Heart left ventricle (tissue), 16 donors: ENCODE results near the gene GPC3. TPM values are rescaled to one million over a fixed set of nuclear protein-coding genes. Genes with fewer than 3 reads are reported as not detected.

ENCODE experiments used
- ATAC-seq, 4 donors: fragments of 200-7000 bp; cut with Tn5 transposase; one replicate each; pipeline ENCODE4 v1.9.1; 2020 to 2022; ENCODE audit warnings: moderate library complexity in 4 of 4, mild to moderate bottlenecking in 3 of 4, moderate number of reproducible peaks in 1 of 4
- DNase-seq, 5 donors: peaks; one replicate each; pipeline ENCODE4 v3.0.0-alpha.2; 2020
- H3K27ac ChIP-seq, 12 donors: fragments of 200-600 bp; sonication (generic) in 4 of 12; one replicate each; pipeline versions ENCODE4 v1.5.0 to v1.8.0; 2016 to 2022; ENCODE audit warnings: mild to moderate bottlenecking in 2 of 12
- H3K27me3 ChIP-seq, 9 donors: fragments of 200-600 bp; sonication (generic) in 2 of 9; one replicate each; pipeline versions ENCODE4 v1.5.1 to v1.8.0; 2016 to 2022; ENCODE audit warnings: mild to moderate bottlenecking in 3 of 9
- H3K36me3 ChIP-seq, 9 donors: fragments of 200-600 bp; sonication (generic) in 2 of 9; one replicate each; pipeline versions ENCODE4 v1.5.0 to v1.8.0; 2018 to 2022; ENCODE audit warnings: mild to moderate bottlenecking in 2 of 9
- H3K4me1 ChIP-seq, 12 donors: fragments of 200-600 bp; sonication (generic) in 4 of 12; one replicate each; pipeline versions ENCODE4 v1.5.0 to v1.8.0; 2016 to 2022; ENCODE audit warnings: mild to moderate bottlenecking in 3 of 12
- H3K4me3 ChIP-seq, 12 donors: fragments of 200-600 bp; sonication (generic) in 4 of 12; one replicate each; pipeline versions ENCODE4 v1.5.0 to v1.8.0; 2017 to 2022; ENCODE audit warnings: mild to moderate bottlenecking in 9 of 12, moderate library complexity in 4 of 12
- H3K9me3 ChIP-seq, 12 donors: fragments of 200-600 bp; sonication (generic) in 4 of 12; one replicate each; pipeline versions ENCODE4 v1.5.0 to v1.8.0; 2016 to 2022; ENCODE audit warnings: mild to moderate bottlenecking in 1 of 12
- POLR2A ChIP-seq, 2 donors: fragments of 450-650 bp; IDR thresholded peaks; one replicate each; pipeline ENCODE4 v1.6.1; 2017; ENCODE audit warnings: antibody characterized with exemption in 2 of 2, mild to moderate bottlenecking in 2 of 2, moderate library complexity in 2 of 2
- WGBS, 4 donors: extraction: QIAGEN DNeasy Blood & Tissue Kit in 2 of 4; methylation state at CpG; one replicate each; pipeline versions ENCODE4 v1.1.5 to v1.1.7; 2013 to 2018; 5-methylcytosine and 5-hydroxymethylcytosine counted together
- intact Hi-C, 10 donors: fragments of 100-400 bp; cut with DNase I; formaldehyde crosslinking; loops; one replicate each; pipeline versions ENCODE4 v1.11.1 to v1.14.2; 2022
- polyA plus RNA-seq, 2 donors: library from polyadenylated mRNA; stranded (reverse); fragments of 200-250 nt; gene quantifications; one replicate each; pipeline ENCODE4 v1.2.3, GENCODE V29; 2013
- total RNA-seq, 9 donors: library from RNA; depleted of rRNA in 2 of 9; stranded (reverse); fragments of >200 nt in 2 of 9; fragmentation: NEBNext Ultra II Directional in 3 of 9; extraction: Animal tissue kit (Norgen Biotek cat#: 25700) in 3 of 9; gene quantifications; one replicate each; pipeline versions ENCODE4 v1.1.0 to v1.2.4, GENCODE V29; 2016 to 2023
- TF ChIP-seq, protein P1 (sequence below), 12 donors: fragments of 200-600 bp; sonication (generic) in 4 of 12; IDR thresholded peaks; one replicate each; pipeline versions ENCODE4 v1.5.0 to v1.8.0; 2018 to 2022; ENCODE audit warnings: antibody characterized with exemption in 12 of 12, mild to moderate bottlenecking in 5 of 12
- donor health status: ischemic (EF 13 %, LVEDD 7.1; RV severe dilation, severe dysfunction).
- donor health status: healthy with polysubstance abuse.
- donor health status: DM: no; HTN: yes; CAD: no.
- donor health status: DM: no; HTN: no; CAD: no.
- donor health status: ischemic (EF 25% LVEDD 6.9; RV normal size, moderate dysfunction).
- donor health status: ischemic (EF 25% LVEDD 5.7; RV mildly dilated, moderate dysfunction).
- donor health status: healthy.
- donor health status: DM: yes; HTN: yes; CAD: no.
- donor health status: ischemic (EF 35%, LVEDD 5.7; RV mildly dilated, moderate dysfunction).
- donor health status: nonischemic (EF 11% LVEDD 7.7; RV severe dilation, severe dysfunction).
- donor health status: DM: yes; HTN: yes; CAD: no.
- donor health status: PGD.
- donor health status: ischemic (EF 29% LVEDD 5.4; RV normal size, mild dysfunction).
- donor health status: nonischemic (EF 23%, LVEDD 6.1; RV moderate dilation, normal function).

GPC3 gene
- total and polyA plus RNA-seq, 11 donors: 0.19 to 16.9 (median 2.8) TPM

DNA sequence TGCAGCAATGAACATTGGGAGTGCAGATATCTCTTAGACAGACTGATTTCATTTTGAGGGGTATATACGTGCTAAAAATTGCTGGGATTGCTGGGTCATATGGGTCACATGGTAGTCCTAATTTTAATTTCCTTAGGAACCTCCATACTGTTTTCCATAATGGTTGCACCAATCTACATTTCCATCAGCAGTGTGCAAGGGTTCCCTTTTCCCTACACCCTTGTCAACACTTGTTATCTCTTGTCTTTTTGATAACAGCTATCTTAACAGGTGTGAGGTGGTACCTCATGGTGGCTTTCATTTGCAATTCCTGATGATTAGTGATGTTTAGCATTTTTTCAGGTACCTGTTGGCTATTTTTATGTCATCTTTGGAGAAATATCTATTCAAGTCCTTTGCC is 57.0 kb downstream of the GPC3 start:
- H3K9me3 ChIP-seq: no peaks in the 10 kb centered on the region
- H3K4me1 ChIP-seq: peaks cover 0 to 1% (median 0%) of the 10 kb centered on the region in 12 donors
- no peak for TF ChIP-seq POLR2A (IDR thresholded peaks at IDR 0.05)
- TF ChIP-seq, protein P1, sequence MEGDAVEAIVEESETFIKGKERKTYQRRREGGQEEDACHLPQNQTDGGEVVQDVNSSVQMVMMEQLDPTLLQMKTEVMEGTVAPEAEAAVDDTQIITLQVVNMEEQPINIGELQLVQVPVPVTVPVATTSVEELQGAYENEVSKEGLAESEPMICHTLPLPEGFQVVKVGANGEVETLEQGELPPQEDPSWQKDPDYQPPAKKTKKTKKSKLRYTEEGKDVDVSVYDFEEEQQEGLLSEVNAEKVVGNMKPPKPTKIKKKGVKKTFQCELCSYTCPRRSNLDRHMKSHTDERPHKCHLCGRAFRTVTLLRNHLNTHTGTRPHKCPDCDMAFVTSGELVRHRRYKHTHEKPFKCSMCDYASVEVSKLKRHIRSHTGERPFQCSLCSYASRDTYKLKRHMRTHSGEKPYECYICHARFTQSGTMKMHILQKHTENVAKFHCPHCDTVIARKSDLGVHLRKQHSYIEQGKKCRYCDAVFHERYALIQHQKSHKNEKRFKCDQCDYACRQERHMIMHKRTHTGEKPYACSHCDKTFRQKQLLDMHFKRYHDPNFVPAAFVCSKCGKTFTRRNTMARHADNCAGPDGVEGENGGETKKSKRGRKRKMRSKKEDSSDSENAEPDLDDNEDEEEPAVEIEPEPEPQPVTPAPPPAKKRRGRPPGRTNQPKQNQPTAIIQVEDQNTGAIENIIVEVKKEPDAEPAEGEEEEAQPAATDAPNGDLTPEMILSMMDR (IDR thresholded peaks at IDR 0.05): no peak
- intact Hi-C loops: loop anchor here in 1 of 10 donors (10.0 kb wide), 1 partner anchor 134 kb away; no protein-coding TSS in a partner anchor
- 48 to 83% (median 61%) methylated on average over 1 of the region's 1 CpG for WGBS, 4 donors
- no peak for ATAC-seq
- H3K27ac ChIP-seq: no peak overlapping the region
- H3K4me3 ChIP-seq: no peak overlapping the region
- DNase-seq: no peak
- no peaks in the 10 kb centered on the region for H3K36me3 ChIP-seq
- H3K27me3 ChIP-seq: peaks cover 0 to 6% (median 0%) of the 10 kb centered on the region in 9 donors

DNA sequence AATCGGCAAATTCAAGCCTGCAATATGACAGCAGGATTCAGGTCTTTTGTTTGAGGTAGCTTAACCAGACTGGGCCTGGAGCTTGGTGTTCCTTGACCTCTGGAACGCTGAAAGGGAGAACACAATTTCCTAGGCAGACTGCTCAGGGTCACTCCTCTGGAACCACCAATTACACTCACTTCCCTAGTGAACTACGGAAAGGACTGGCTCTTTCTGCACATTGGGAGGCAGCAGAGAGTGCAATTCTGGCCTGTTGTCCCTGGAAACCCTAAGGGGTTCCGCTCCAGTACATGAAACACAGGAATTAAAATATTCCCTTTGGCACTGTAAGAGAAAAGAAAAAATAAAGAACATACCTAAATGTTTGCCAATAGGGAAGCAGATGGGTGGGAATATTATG is 58.6 kb downstream of the GPC3 start:
- H3K27ac ChIP-seq: no peak overlapping the region
- DNase-seq (no peak), ATAC-seq (no peak)
- TF ChIP-seq, protein P1 (IDR thresholded peaks at IDR 0.05): no peak
- TF ChIP-seq POLR2A (IDR thresholded peaks at IDR 0.05): no peak
- WGBS, 4 donors: 48 to 62% (median 54%) methylated on average over 4 of the region's 4 CpGs
- peaks cover 0 to 5% (median 0%) of the 10 kb centered on the region in 12 donors for H3K4me1 ChIP-seq
- H3K9me3 ChIP-seq: no peaks in the 10 kb centered on the region
- no peak overlapping the region for H3K4me3 ChIP-seq
- no peaks in the 10 kb centered on the region for H3K36me3 ChIP-seq
- intact Hi-C loops: loop anchor here in 1 of 10 donors (10.0 kb wide), 1 partner anchor 132 kb away; no protein-coding TSS in a partner anchor
- H3K27me3 ChIP-seq: peaks cover 0 to 6% (median 0%) of the 10 kb centered on the region in 9 donors

DNA sequence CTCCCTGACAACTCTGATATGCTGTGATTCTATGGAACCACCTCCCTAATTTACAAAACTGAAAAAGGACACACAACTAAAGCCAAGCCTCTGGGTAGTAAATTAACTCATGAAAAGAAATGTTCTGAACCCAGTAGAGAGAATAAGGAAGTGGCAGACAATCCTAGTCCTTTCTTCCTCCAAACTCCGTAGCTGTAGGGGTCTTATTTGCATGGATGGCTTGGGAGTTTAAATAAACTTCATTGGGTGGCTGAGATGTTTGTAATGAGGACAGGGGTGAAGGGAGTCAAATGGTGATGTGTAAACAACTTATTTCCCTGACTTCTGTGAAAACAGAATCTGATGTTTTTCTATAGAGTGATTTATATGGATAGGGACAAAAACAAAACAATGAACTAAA is 59.3 kb downstream of the GPC3 start:
- no peaks in the 10 kb centered on the region for H3K9me3 ChIP-seq
- no peak for ATAC-seq
- peaks cover 0 to 5% (median 0%) of the 10 kb centered on the region in 12 donors for H3K4me1 ChIP-seq
- DNase-seq: no peak
- peaks cover 0 to 6% (median 0%) of the 10 kb centered on the region in 9 donors for H3K27me3 ChIP-seq
- no peaks in the 10 kb centered on the region for H3K36me3 ChIP-seq
- H3K27ac ChIP-seq: no peak overlapping the region
- 72 to 100% (median 79%) methylated on average over 1 of the region's 1 CpG for WGBS, 4 donors
- H3K4me3 ChIP-seq: no peak overlapping the region
- intact Hi-C loops: loop anchor here in 1 of 10 donors (10.0 kb wide), 1 partner anchor 131 kb away; no protein-coding TSS in a partner anchor
- TF ChIP-seq, protein P1 (IDR thresholded peaks at IDR 0.05): no peak
- no peak for TF ChIP-seq POLR2A (IDR thresholded peaks at IDR 0.05)

DNA sequence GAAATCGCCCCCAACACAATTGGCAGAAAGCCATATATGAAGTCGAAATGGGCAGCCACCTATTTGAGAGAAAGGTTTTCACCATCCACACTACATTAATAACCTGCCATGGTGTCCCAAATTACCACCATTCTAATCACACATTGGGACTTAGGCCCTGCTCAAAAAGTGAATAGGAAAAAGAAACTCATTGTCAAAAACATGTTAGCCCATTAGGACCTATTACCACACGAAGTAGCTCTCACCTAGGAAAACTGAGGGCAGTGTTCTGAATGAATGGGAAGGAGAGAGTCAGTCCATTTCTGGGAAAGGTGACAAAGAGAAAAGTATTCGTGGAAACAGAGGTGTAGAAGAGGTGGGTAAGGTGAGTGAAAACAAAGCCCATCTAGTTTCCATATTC is 60.8 kb downstream of the GPC3 start:
- ATAC-seq (no peak), DNase-seq (no peak)
- intact Hi-C loops: loop anchor here in 7 of 10 donors (5.0 to 10.0 kb wide), 2 partner anchors 130 to 132 kb away; no protein-coding TSS in a partner anchor
- Histone ChIP-seq H3K4me3 (no peak overlapping the region), H3K27ac (no peak overlapping the region), H3K9me3 (no peaks in the 10 kb centered on the region), H3K27me3 (peaks cover 0 to 6% (median 0%) of the 10 kb centered on the region in 9 donors), H3K36me3 (no peaks in the 10 kb centered on the region), H3K4me1 (peaks cover 0 to 5% (median 0%) of the 10 kb centered on the region in 12 donors)
- 49 to 82% (median 71%) methylated on average over 4 of the region's 4 CpGs for WGBS, 4 donors
- TF ChIP-seq, protein P1 (IDR thresholded peaks at IDR 0.05): no peak
- no peak for TF ChIP-seq POLR2A (IDR thresholded peaks at IDR 0.05)
